CD14-positive monocyte (primary cell): Measurements from ENCODE around the gene RTP3. TPM values are rescaled to one million over a fixed set of nuclear protein-coding genes. Genes with fewer than 3 reads are reported as not detected.

Experiments used
- DNase-seq, 3 donors: peaks; one replicate each; pipeline ENCODE4 v3.0.0-alpha.2; 2011 to 2022
- H2AFZ ChIP-seq: 2 replicates; pipeline ENCODE4 v1.6.0; 2012; ENCODE audit warnings: mild to moderate bottlenecking, low read depth, low read length, inconsistent platforms; ENCODE audit not compliant: insufficient read depth, poor library complexity, severe bottlenecking
- H3K27ac ChIP-seq, 2 donors: 1 replicate in 1 of 2; 2 replicates in 1 of 2; pipeline ENCODE4 v1.5.1; 2012 to 2013; ENCODE audit warnings: low read length in 2 of 2, control low read depth in 1 of 2, inconsistent platforms in 1 of 2, low read depth in 1 of 2, mild to moderate bottlenecking in 1 of 2
- H3K27me3 ChIP-seq, 2 donors: one replicate each; pipeline versions ENCODE4 v1.6.0 to v1.6.1; 2011 to 2013; ENCODE audit warnings: low read length in 2 of 2; ENCODE audit not compliant: control insufficient read depth in 2 of 2, insufficient read depth in 2 of 2
- H3K36me3 ChIP-seq, 2 donors: replicated peaks in 1 of 2; 1 replicate in 1 of 2; 2 replicates in 1 of 2; pipeline versions ENCODE4 v1.5.1 to v1.6.1; 2012 to 2013; ENCODE audit warnings: low read length in 2 of 2, control low read depth in 1 of 2, inconsistent platforms in 1 of 2, mild to moderate bottlenecking in 1 of 2; ENCODE audit not compliant: insufficient read depth in 2 of 2, control insufficient read depth in 1 of 2
- H3K4me1 ChIP-seq, 2 donors: 1 replicate in 1 of 2; 2 replicates in 1 of 2; pipeline versions ENCODE4 v1.5.1 to v1.6.1; 2012 to 2013; ENCODE audit warnings: low read length in 2 of 2, control low read depth in 1 of 2, inconsistent platforms in 1 of 2, mild to moderate bottlenecking in 1 of 2, moderate library complexity in 1 of 2; ENCODE audit not compliant: insufficient read depth in 2 of 2, control insufficient read depth in 1 of 2
- H3K4me2 ChIP-seq: replicated peaks from 2 replicates; pipeline ENCODE3; 2012; ENCODE audit warnings: low read length, moderate library complexity, mild to moderate bottlenecking; ENCODE audit not compliant: poor library complexity, severe bottlenecking; ENCODE audit errors: extremely low read depth
- H3K4me3 ChIP-seq, 3 experiments: fragments of 200-600 bp in 1 of 3; sonication (generic) in 1 of 3; replicated peaks in 1 of 3; 1 replicate in 2 of 3; 2 replicates in 1 of 3; pipeline ENCODE4 v1.5.1; 2011 to 2013; ENCODE audit warnings: low read length in 3 of 3, mild to moderate bottlenecking in 3 of 3, control low read depth in 2 of 3, low read depth in 2 of 3, inconsistent platforms in 1 of 3, moderate library complexity in 1 of 3
- H3K79me2 ChIP-seq: 2 replicates; pipeline ENCODE4 v1.6.0; 2012; ENCODE audit warnings: mild to moderate bottlenecking, control low read depth, inconsistent platforms, low read length, moderate library complexity; ENCODE audit not compliant: insufficient read depth
- H3K9ac ChIP-seq: 2 replicates; pipeline ENCODE4 v1.6.0; 2017; ENCODE audit warnings: low read length, mild to moderate bottlenecking; ENCODE audit not compliant: insufficient read depth, poor library complexity, severe bottlenecking
- H3K9me3 ChIP-seq, 2 donors: replicated peaks in 1 of 2; 1 replicate in 1 of 2; 2 replicates in 1 of 2; pipeline versions ENCODE4 v1.5.1 to v1.6.1; 2012 to 2013; ENCODE audit warnings: low read length in 2 of 2, control low read depth in 1 of 2; ENCODE audit not compliant: control insufficient read depth in 1 of 2, insufficient read depth in 1 of 2
- H4K20me1 ChIP-seq: 2 replicates; pipeline ENCODE4 v1.6.0; 2012; ENCODE audit warnings: mild to moderate bottlenecking, low read length, control low read depth, moderate library complexity; ENCODE audit not compliant: insufficient read depth
- H3K27ac Mint-ChIP-seq, 7 donors: one replicate each; pipeline ENCODE4 v1.8.0; 2020; ENCODE audit warnings: mild to moderate bottlenecking in 7 of 7, mixed read lengths in 7 of 7, moderate library complexity in 6 of 7, inconsistent platforms in 2 of 7
- H3K27me3 Mint-ChIP-seq, 3 donors: one replicate each; pipeline ENCODE4 v1.8.0; 2021 to 2022; ENCODE audit warnings: low read depth in 3 of 3, mild to moderate bottlenecking in 3 of 3, mixed read lengths in 3 of 3, moderate library complexity in 3 of 3, inconsistent platforms in 1 of 3
- H3K36me3 Mint-ChIP-seq, 2 donors: one replicate each; pipeline ENCODE4 v1.8.0; 2020; ENCODE audit warnings: mixed read lengths in 2 of 2, inconsistent platforms in 1 of 2, mild to moderate bottlenecking in 1 of 2
- H3K4me1 Mint-ChIP-seq: one replicate; pipeline ENCODE4 v1.8.0; 2020; ENCODE audit warnings: mild to moderate bottlenecking, mixed read lengths
- H3K4me3 Mint-ChIP-seq, 2 donors: one replicate each; pipeline ENCODE4 v1.8.0; 2020; ENCODE audit warnings: mild to moderate bottlenecking in 2 of 2, mixed read lengths in 2 of 2, moderate library complexity in 1 of 2
- H3K9me3 Mint-ChIP-seq, 7 donors: one replicate each; pipeline ENCODE4 v1.8.0; 2020 to 2022; ENCODE audit warnings: mixed read lengths in 7 of 7, mild to moderate bottlenecking in 6 of 7, moderate library complexity in 6 of 7, inconsistent platforms in 2 of 7
- CTCF ChIP-seq: fragments of 200-600 bp; IDR thresholded peaks from one replicate; pipeline ENCODE4 v1.8.0; 2022; ENCODE audit warnings: antibody characterized with exemption, mild to moderate bottlenecking
- WGBS: methylation state at CpG from one replicate; pipeline ENCODE4 v1.1.5; 2013; ENCODE audit warnings: missing lambda C conversion rate; ENCODE audit not compliant: insufficient coverage; 5-methylcytosine and 5-hydroxymethylcytosine counted together
- intact Hi-C, 2 donors: fragments of 100-400 bp; cut with micrococcal nuclease; formaldehyde crosslinking; loops; one replicate each; pipeline versions ENCODE4 v1.15.0 to v1.15.1; 2023
- polyA plus RNA-seq, 3 donors: library from polyadenylated mRNA; depleted of rRNA in 1 of 3; unstranded in 2 of 3; stranded (reverse) in 1 of 3; fragments of 300-500 nt in 2 of 3; fragments of >200 nt in 1 of 3; fragmentation: Illumina TruSeq in 2 of 3; gene quantifications; 1 replicate in 2 of 3; 2 replicates in 1 of 3; pipeline ENCODE4 v1.2.3, GENCODE V29; 2012 to 2021

The RTP3 gene
- polyA plus RNA-seq, 3 donors = not detected

- Histone ChIP-seq H3K27ac (no peak overlapping the region), H3K4me2 (no peak overlapping the region), H3K9me3 (no peaks in the 10 kb centered on the region), H3K27me3 (no peaks in the 10 kb centered on the region), H3K36me3 (no peaks in the 10 kb centered on the region), H3K9ac (no peak overlapping the region), H3K4me3 (no peak overlapping the region), H3K79me2 (no peaks in the 10 kb centered on the region), H3K4me1 (no peaks in the 10 kb centered on the region), H2AFZ (no peak overlapping the region), H4K20me1 (no peaks in the 10 kb centered on the region)
- Mint-ChIP-seq H3K9me3 (peaks cover 0 to 1% (median 0%) of the 10 kb centered on the region in 7 donors), H3K36me3 (no peaks in the 10 kb centered on the region), H3K4me3 (no peak overlapping the region), H3K27ac (no peak overlapping the region), H3K4me1 (no peaks in the 10 kb centered on the region), H3K27me3 (peaks cover 0 to 8% (median 7%) of the 10 kb centered on the region in 3 donors)
- no peak for TF ChIP-seq CTCF
- DNase-seq = no peak
- 93% methylated on average over 3 of the region's 4 CpGs for WGBS
- intact Hi-C loops = no loop called here
Measured at GRCh38 chr3:46509661-46510187, 11.9 kb downstream of the RTP3 start.

DNA sequence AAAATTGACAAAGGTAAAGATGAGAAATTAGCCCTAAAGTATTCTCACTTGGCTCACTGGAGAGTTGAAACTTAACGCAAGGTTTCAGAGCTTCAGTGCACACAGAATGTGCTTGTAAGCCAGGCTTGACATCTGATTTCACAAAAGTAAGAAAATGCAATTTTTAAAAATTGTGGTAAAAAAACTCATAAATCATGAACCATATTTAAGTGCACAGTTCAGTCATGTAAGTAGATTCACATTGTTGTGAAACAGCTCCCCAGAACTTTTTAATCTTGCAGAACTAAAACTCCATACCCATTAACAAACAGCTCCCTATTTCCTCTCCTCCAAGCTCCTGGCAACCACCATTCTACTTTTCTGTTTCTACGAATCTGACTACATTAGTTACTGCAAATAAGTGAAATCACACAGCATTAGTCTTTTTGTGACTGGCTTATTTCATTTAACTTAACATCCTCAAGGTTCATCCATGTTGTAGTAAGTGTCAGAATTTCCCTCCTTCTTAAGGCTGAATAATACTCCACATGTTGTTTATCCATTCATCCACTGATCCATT is 14.5 kb downstream of the RTP3 start:
- Mint-ChIP-seq H3K27ac (no peak overlapping the region), H3K4me1 (no peaks in the 10 kb centered on the region), H3K9me3 (no peaks in the 10 kb centered on the region), H3K36me3 (no peaks in the 10 kb centered on the region), H3K27me3 (peaks cover 0 to 2% (median 0%) of the 10 kb centered on the region in 3 donors), H3K4me3 (no peak overlapping the region)
- Histone ChIP-seq H3K27me3 (no peaks in the 10 kb centered on the region), H4K20me1 (no peaks in the 10 kb centered on the region), H3K4me2 (no peak overlapping the region), H3K9me3 (no peaks in the 10 kb centered on the region), H3K4me3 (no peak overlapping the region), H3K27ac (no peak overlapping the region), H3K79me2 (no peaks in the 10 kb centered on the region), H3K4me1 (no peaks in the 10 kb centered on the region), H3K36me3 (no peaks in the 10 kb centered on the region), H2AFZ (no peak overlapping the region), H3K9ac (no peak overlapping the region)
- intact Hi-C loops = no loop called here
- no peak for DNase-seq
- WGBS = no CpG with 5 or more reads among the region's 2 CpGs
- TF ChIP-seq CTCF = no peak
